H9 (cell line): ENCODE results near the gene SDK1. TPM values are rescaled to one million over a fixed set of nuclear protein-coding genes. Genes with fewer than 3 reads are reported as not detected.

Source experiments
- DNase-seq: peaks from one replicate; pipeline ENCODE4 v3.0.0-alpha.2; 2017
- H2AFZ ChIP-seq: one replicate; pipeline ENCODE4 v1.6.1; 2013; ENCODE audit warnings: mild to moderate bottlenecking, low read length, control low read depth, moderate library complexity
- H2AK5ac ChIP-seq: 2 replicates; pipeline ENCODE4 v1.6.1; 2013; ENCODE audit warnings: low read length, control low read depth, mixed read lengths; ENCODE audit not compliant: insufficient read length
- H2BK120ac ChIP-seq: one replicate; pipeline ENCODE4 v1.6.1; 2013; ENCODE audit warnings: low read depth, mild to moderate bottlenecking, low read length, control low read depth, inconsistent platforms; ENCODE audit not compliant: poor library complexity, severe bottlenecking
- H2BK12ac ChIP-seq: 2 replicates; pipeline ENCODE4 v1.6.1; 2013; ENCODE audit warnings: low read length, control low read depth, mixed read lengths, low read depth; ENCODE audit not compliant: insufficient read length
- H2BK15ac ChIP-seq: 2 replicates; pipeline ENCODE4 v1.6.1; 2013; ENCODE audit warnings: low read depth, low read length, control low read depth
- H2BK20ac ChIP-seq: one replicate; pipeline ENCODE4 v1.6.1; 2013; ENCODE audit warnings: low read depth, mild to moderate bottlenecking, low read length, control low read depth, inconsistent platforms; ENCODE audit not compliant: poor library complexity, severe bottlenecking
- H2BK5ac ChIP-seq: 2 replicates; pipeline ENCODE4 v1.6.1; 2013; ENCODE audit warnings: low read length, control low read depth, mixed read lengths; ENCODE audit not compliant: insufficient read length
- H3K14ac ChIP-seq: 2 replicates; pipeline ENCODE4 v1.6.1; 2013; ENCODE audit warnings: low read length, control low read depth; ENCODE audit not compliant: insufficient read depth
- H3K18ac ChIP-seq: 2 replicates; pipeline ENCODE4 v1.6.1; 2013; ENCODE audit warnings: low read depth, mild to moderate bottlenecking, mixed read lengths, low read length, control low read depth; ENCODE audit not compliant: insufficient read length
- H3K23ac ChIP-seq: 2 replicates; pipeline ENCODE4 v1.6.1; 2013; ENCODE audit warnings: low read length, control low read depth, mixed read lengths, low read depth; ENCODE audit not compliant: insufficient read length
- H3K23me2 ChIP-seq: 2 replicates; pipeline ENCODE4 v1.6.1; 2013; ENCODE audit warnings: low read depth, mild to moderate bottlenecking, mixed read lengths, low read length, control low read depth; ENCODE audit not compliant: insufficient read length, poor library complexity, severe bottlenecking
- H3K27ac ChIP-seq: 2 replicates; pipeline ENCODE4 v1.5.1; 2013; ENCODE audit warnings: low read length, control low read depth, mixed read lengths, low read depth; ENCODE audit not compliant: insufficient read length
- H3K27me3 ChIP-seq: 2 replicates; pipeline ENCODE4 v1.6.1; 2013; ENCODE audit warnings: low read length, control low read depth, inconsistent platforms; ENCODE audit not compliant: insufficient read depth
- H3K4ac ChIP-seq: 2 replicates; pipeline ENCODE4 v1.6.1; 2013; ENCODE audit warnings: low read depth, mild to moderate bottlenecking, control low read depth, inconsistent platforms, low read length, moderate library complexity
- H3K4me1 ChIP-seq: 2 replicates; pipeline ENCODE4 v1.6.1; 2013; ENCODE audit warnings: low read length, control low read depth, inconsistent platforms; ENCODE audit not compliant: insufficient read depth
- H3K4me2 ChIP-seq: 2 replicates; pipeline ENCODE4 v1.6.1; 2013; ENCODE audit warnings: low read length, control low read depth, mixed read lengths; ENCODE audit not compliant: insufficient read length, insufficient read depth
- H3K56ac ChIP-seq: 2 replicates; pipeline ENCODE4 v1.6.1; 2013; ENCODE audit warnings: low read depth, mild to moderate bottlenecking, mixed read lengths, low read length, control low read depth; ENCODE audit not compliant: insufficient read length
- H3K79me1 ChIP-seq: 2 replicates; pipeline ENCODE4 v1.6.1; 2013; ENCODE audit warnings: low read depth, mild to moderate bottlenecking, moderate library complexity, low read length, control low read depth, inconsistent platforms; ENCODE audit not compliant: insufficient read depth, poor library complexity, severe bottlenecking
- H3K79me2 ChIP-seq: 2 replicates; pipeline ENCODE4 v1.6.1; 2013; ENCODE audit warnings: low read length, control low read depth, inconsistent platforms; ENCODE audit not compliant: insufficient read depth
- H3K9ac ChIP-seq: 2 replicates; pipeline ENCODE4 v1.6.1; 2013; ENCODE audit warnings: low read length, control low read depth, mixed read lengths; ENCODE audit not compliant: insufficient read length; ENCODE audit errors: extremely low read depth
- H3K9me3 ChIP-seq: one replicate; pipeline ENCODE4 v1.6.1; 2013; ENCODE audit warnings: low read depth, low read length, inconsistent platforms; ENCODE audit not compliant: control insufficient read depth
- H3T11ph ChIP-seq: one replicate; pipeline ENCODE4 v1.6.1; 2013; ENCODE audit warnings: mild to moderate bottlenecking, low read length, control low read depth, inconsistent platforms
- H4K20me1 ChIP-seq: one replicate; pipeline ENCODE4 v1.6.1; 2013; ENCODE audit not compliant: control insufficient read depth, insufficient read length, insufficient read depth
- H4K5ac ChIP-seq: 2 replicates; pipeline ENCODE4 v1.6.1; 2013; ENCODE audit warnings: low read depth, mild to moderate bottlenecking, mixed read lengths, low read length, control low read depth; ENCODE audit not compliant: insufficient read length
- H4K8ac ChIP-seq: replicated peaks from 2 replicates; pipeline ENCODE4 v1.6.1; 2013; ENCODE audit warnings: low read length, control low read depth, mixed read lengths, low read depth; ENCODE audit not compliant: insufficient read length
- H4K91ac ChIP-seq: 2 replicates; pipeline ENCODE4 v1.6.1; 2013; ENCODE audit warnings: low read depth, mild to moderate bottlenecking, moderate library complexity, mixed read lengths, low read length, control low read depth; ENCODE audit not compliant: insufficient read length
- H3K27ac Mint-ChIP-seq, 3 experiments: 2 replicates in 2 of 3; 3 replicates in 1 of 3; pipeline ENCODE4 v1.8.0; 2020 to 2021; ENCODE audit warnings: mixed read lengths in 3 of 3, mild to moderate bottlenecking in 1 of 3, moderate library complexity in 1 of 3
- H3K27me3 Mint-ChIP-seq: 2 replicates; pipeline ENCODE4 v1.8.0; 2021; ENCODE audit warnings: low read depth, mild to moderate bottlenecking, moderate library complexity, mixed read lengths
- H3K36me3 Mint-ChIP-seq, 3 experiments: 2 replicates in 2 of 3; 3 replicates in 1 of 3; pipeline ENCODE4 v1.8.0; 2020 to 2021; ENCODE audit warnings: low read depth in 3 of 3, mixed read lengths in 3 of 3; ENCODE audit not compliant: insufficient read depth in 1 of 3
- H3K4me1 Mint-ChIP-seq, 2 experiments: 2 replicates each; pipeline ENCODE4 v1.8.0; 2020; ENCODE audit warnings: mixed read lengths in 2 of 2
- H3K4me3 Mint-ChIP-seq, 2 experiments: 2 replicates in 1 of 2; 3 replicates in 1 of 2; pipeline ENCODE4 v1.8.0; 2020 to 2021; ENCODE audit warnings: mild to moderate bottlenecking in 2 of 2, mixed read lengths in 2 of 2, moderate library complexity in 1 of 2
- H3K9me3 Mint-ChIP-seq, 2 experiments: 2 replicates in 1 of 2; 3 replicates in 1 of 2; pipeline ENCODE4 v1.8.0; 2020; ENCODE audit warnings: mild to moderate bottlenecking in 2 of 2, mixed read lengths in 2 of 2, moderate library complexity in 1 of 2
- CTCF ChIP-seq: fragments of 200-600 bp; sonication (generic); conservative IDR thresholded peaks from 3 replicates; pipeline ENCODE4 v1.8.0; 2021; ENCODE audit warnings: antibody characterized with exemption, mild to moderate bottlenecking
- WGBS: extraction: QIAGEN DNeasy Blood & Tissue Kit; methylation state at CpG from one replicate; pipeline ENCODE4 v1.1.7; 2013; ENCODE audit warnings: missing lambda C conversion rate, low lambda C conversion rate, mixed read lengths; ENCODE audit not compliant: insufficient read length; ENCODE audit errors: extremely low coverage; 5-methylcytosine and 5-hydroxymethylcytosine counted together
- total RNA-seq: library from RNA; stranded (reverse); gene quantifications from 2 replicates; pipeline ENCODE4 v1.2.1, GENCODE V29; 2021

The SDK1 gene
- total RNA-seq, 1 experiment from 2014 or later: 8.7 TPM

GRCh38 chr7:4269086-4269485 lies 968.0 kb downstream of the SDK1 start:
- Histone ChIP-seq H3K27ac (no peak overlapping the region), H3K4me1 (no peaks in the 10 kb centered on the region), H3K9ac (no peak overlapping the region), H4K20me1 (no peaks in the 10 kb centered on the region), H2BK120ac (no peak overlapping the region), H4K5ac (no peak overlapping the region), H3T11ph (no peak overlapping the region), H2BK5ac (no peak overlapping the region), H3K4me2 (no peak overlapping the region), H2AK5ac (no peak overlapping the region), H3K18ac (no peak overlapping the region), H3K23ac (no peak overlapping the region), H3K79me1 (no peaks in the 10 kb centered on the region), H2BK15ac (no peak overlapping the region), H4K8ac (no peak overlapping the region), H3K56ac (no peak overlapping the region), H3K14ac (no peak overlapping the region), H4K91ac (no peak overlapping the region), H3K79me2 (no peaks in the 10 kb centered on the region), H2AFZ (no peak overlapping the region), H3K9me3 (no peaks in the 10 kb centered on the region), H2BK12ac (no peak overlapping the region), H3K4ac (no peak overlapping the region), H3K27me3 (no peaks in the 10 kb centered on the region), H2BK20ac (no peak overlapping the region), H3K23me2 (no peaks in the 10 kb centered on the region)
- no CpG with 5 or more reads among the region's 9 CpGs for WGBS
- no peaks in the 10 kb centered on the region; a peak in 1 of 5 replicates for H3K9me3 Mint-ChIP-seq
- peaks cover 18 to 21% of the 10 kb centered on the region in 2 experiments for H3K4me1 Mint-ChIP-seq
- H3K27me3 Mint-ChIP-seq: peaks cover 2% of the 10 kb centered on the region
- no peaks in the 10 kb centered on the region for H3K36me3 Mint-ChIP-seq
- no peak overlapping the region for H3K4me3 Mint-ChIP-seq
- no peak for TF ChIP-seq CTCF
- no peak overlapping the region for H3K27ac Mint-ChIP-seq
- DNase-seq: no peak
